HG02588 (cell line): ENCODE measurements around the gene MRGPRE.
"Not testable (repeated sequence)": the region's sequence is repeated elsewhere in the genome, so short reads cannot be mapped to it uniquely, and the experiment has no call there.

ENCODE experiments used
- ATAC-seq: cut with Tn5 transposase; IDR thresholded peaks from one replicate; pipeline ENCODE4 v1.9.1; 2021; ENCODE audit warnings: mild to moderate bottlenecking, moderate library complexity; ENCODE audit not compliant: unreplicated experiment

Gene MRGPRE, protein sequence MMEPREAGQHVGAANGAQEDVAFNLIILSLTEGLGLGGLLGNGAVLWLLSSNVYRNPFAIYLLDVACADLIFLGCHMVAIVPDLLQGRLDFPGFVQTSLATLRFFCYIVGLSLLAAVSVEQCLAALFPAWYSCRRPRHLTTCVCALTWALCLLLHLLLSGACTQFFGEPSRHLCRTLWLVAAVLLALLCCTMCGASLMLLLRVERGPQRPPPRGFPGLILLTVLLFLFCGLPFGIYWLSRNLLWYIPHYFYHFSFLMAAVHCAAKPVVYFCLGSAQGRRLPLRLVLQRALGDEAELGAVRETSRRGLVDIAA

DNA sequence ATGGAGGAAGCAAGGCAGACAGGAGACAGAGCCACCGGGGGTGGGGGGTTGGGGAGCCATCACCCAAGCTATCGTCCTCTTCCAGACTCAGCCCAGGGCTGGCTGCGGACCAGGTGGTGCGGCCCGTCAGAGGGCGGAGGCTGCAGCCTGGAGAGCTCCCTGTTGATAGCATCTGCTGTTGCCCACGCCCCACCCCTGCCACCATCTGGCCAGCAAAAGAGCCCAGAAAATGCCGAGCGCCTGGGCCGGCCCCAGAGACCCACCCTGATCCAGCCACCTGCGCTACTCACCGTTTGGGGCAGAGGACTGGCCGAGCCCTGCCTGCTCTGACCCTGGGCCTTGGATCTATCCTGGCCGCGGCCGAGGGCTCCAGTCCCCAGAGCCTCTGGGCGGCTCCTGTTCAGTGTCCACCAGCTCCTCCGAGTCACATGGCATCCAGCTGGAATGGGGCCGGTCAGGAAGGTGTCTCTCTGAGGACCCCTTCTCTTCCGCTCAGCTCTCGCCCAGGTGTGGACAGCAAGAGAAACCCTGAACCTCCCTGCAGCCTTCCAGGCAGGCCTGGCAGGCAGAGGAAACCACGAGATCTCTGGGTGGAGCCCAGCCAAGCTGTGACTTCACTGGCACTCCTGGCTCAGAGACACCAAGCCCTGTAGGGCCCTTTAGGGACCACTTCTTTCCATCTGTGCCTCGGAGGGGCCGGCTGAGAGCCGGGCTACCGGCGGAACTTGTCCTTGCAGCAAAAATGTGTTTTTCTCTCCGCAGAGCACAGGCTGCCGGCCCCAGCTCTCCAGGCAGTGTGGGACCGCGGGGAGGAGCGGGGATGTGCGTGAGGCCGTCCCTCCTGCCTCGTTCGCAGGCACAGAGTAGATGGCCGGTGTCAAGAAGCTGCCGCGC lies at the start of gene MRGPRE:
Gene MRGPRE (minus strand): TSS at position 567 of the 894 bp plus-strand sequence. CDS start 3,618 bp downstream, outside the sequence.
- no peak for ATAC-seq

GRCh38 chr11:3281146-3281545 lies 48.9 kb upstream of the MRGPRE start:
- ATAC-seq: not testable (repeated sequence)

- not testable (repeated sequence) for ATAC-seq
These were observed 48.4 kb upstream of the MRGPRE start for GRCh38 chr11:3280662-3281061.

DNA sequence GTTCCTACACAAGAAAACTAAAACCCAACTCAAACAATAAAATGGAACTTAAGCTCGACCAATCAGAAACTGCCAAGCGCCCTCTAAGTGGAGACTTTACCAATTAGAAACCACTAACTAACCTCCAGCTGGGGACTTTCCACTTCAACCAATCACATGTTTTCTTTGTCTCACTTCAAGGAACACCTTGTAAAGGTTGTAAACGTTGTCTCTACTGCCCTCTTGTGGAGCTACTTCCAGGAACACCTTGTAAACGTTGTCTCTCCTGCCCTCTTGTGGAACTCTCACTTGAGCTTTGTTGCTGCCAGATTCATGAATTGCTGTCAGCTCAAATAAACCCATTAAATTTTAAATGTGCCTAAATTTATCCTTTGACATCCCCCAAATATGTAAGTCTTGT lies 46.7 kb upstream of the MRGPRE start:
- not testable (repeated sequence) for ATAC-seq

DNA sequence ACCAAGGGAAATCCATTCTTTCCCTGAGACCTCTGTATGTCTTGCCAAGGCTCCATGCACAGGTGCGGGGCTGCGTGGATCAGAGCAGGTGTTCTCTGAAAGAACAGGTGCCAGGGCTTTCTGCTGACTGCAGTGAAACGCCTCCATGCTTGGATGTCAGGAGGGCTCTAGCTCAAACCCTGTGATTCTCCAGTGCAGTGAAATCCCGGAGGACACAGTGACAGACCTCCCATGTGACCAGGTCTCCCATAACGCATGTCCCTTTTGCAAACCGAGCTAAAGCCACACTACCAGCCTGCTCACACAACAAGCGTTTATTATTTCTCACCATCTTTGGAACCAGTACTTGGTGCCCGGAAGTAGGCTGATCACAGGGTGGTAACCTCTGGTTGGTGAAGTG lies 41.4 kb upstream of the MRGPRE start:
- not testable (repeated sequence) for ATAC-seq

GRCh38 chr11:3262548-3262947 lies 30.3 kb upstream of the MRGPRE start:
- ATAC-seq: not testable (repeated sequence)

DNA sequence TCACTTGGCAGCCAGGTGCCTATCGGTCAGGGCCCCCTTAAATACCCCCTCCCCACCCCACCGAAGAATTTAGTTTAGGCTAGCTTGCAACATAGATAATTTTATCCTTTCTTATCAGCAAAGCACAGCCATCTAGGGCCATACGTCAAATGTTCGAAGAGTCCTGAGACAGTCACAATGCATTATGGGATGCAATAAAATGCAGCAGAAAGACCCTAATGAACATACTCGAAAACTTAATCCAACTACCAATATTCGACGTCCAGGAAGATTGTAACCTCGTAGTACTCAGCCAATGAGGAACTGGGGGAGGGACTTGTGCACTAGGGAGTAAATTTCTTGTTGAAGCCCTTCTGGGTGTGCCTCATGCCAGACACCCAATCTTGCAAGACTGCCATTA lies 29.6 kb upstream of the MRGPRE start:
- ATAC-seq: not testable (repeated sequence)

DNA sequence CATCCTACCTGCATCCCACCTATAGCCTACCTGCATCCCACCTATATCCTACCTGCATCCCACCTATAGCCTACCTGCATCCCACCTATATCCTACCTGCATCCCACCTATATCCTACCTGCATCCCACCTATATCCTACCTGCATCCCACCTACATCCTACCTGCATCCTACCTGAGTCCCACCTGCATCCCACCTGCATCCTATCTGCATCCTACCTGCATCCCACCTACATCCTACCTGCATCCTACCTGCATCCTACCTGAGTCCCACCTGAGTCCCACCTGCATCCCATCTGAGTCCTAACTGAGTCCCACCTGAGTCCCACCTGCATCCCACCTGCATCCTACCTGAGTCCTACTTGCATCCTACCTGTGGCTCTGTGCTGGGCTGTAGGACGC lies 25.3 kb upstream of the MRGPRE start:
- ATAC-seq: not testable (repeated sequence)

- not testable (repeated sequence) for ATAC-seq
These were observed 23.0 kb upstream of the MRGPRE start for GRCh38 chr11:3255241-3255640.

DNA sequence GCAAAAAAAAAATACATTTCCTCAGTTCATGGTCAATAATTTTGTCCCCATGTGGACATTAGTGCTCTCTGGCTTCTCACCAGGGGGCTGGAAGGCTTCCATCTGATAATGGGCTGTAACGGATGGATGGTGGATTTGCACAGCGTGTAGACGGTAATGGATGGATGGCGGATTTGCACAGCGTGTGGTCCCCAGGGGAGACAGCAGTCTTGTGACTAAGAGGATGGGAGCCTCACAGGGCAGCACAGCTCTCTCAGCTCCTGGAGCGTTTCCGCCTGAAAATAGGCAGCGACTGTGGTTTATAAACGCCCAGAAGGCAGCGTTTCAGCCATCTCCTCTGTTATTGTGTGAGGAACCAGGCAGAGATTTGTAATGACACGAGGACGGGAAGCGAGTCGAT lies 22.6 kb upstream of the MRGPRE start:
- ATAC-seq: not testable (repeated sequence)

DNA sequence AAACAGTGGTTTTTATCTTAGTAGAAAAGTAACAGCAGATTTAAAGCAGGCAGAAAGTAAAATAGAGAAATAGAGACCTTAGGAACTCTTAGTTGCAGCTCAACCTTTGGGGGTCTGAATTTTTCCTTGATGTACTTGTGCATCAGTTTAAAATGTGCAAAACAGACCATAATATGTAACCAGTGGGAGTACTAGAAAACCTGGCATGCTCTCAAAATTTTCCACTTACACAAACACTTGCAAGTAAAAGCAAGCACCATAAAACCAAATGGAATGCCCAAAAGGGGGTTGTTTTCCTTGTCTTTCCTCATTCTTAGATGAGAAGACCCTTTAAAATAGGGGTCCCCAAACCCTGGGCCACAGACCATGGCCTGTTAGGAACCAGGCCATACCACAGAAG lies 12.9 kb upstream of the MRGPRE start:
- no peak for ATAC-seq

DNA sequence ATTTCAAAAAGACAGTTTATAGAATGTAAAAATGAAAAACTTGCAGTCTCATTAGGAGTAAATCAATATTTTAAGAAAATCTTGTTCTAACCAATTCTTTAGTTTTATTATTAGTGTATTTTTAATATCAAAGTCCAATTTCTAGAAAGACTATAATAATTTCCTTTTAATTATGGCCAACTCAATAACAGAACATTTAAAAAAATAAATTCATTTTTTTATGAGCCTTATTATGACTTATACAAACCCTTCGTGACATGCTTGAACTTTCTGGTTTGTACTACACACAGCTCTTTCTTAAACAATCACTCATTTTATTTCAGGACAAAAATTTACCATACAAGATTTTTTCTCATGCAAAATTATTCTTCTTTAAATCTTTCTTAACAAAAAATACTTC lies 11.7 kb upstream of the MRGPRE start:
- ATAC-seq: no peak

DNA sequence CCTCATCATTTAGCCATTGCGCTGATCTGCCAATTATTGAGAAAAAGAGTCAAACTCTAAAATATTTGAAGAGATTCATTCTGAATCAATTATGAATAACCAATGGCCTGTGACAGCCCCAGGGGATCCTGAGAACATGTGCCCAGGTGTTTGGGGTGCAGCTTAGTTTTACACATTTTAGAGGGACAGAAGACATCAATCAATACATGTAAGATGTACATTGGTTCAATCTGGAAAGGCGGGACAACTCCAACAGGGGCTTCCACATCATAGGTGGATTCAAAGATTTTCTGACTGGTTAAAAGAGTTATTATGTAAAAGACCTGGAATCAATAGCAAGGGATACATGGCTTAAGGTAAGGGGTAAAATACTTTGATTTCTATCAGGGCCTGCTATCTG lies 4.9 kb upstream of the MRGPRE start:
- no peak for ATAC-seq

GRCh38 chr11:3234846-3235245 lies 2.6 kb upstream of the MRGPRE start:
- no peak for ATAC-seq

DNA sequence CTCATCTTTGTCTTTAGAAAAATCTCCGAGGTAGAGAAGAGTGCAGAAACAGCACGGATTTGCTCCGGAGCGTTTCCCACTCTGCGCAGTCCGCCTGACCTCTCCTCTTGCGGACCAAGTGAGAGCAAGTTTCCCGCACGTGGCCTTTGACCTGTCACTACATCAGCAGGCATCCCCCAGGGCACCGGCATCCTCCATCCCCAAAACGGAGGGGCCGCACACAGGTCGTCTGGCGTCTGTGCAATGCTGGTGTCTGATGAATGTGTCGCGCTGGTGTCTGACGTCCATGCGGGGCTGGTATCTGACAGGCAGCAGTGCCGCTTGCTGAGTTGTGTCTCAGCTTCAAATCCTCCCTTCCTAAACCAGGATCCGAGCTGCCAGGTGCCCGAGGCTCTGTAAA lies 739 bp upstream of the MRGPRE start:
- no peak for ATAC-seq

DNA sequence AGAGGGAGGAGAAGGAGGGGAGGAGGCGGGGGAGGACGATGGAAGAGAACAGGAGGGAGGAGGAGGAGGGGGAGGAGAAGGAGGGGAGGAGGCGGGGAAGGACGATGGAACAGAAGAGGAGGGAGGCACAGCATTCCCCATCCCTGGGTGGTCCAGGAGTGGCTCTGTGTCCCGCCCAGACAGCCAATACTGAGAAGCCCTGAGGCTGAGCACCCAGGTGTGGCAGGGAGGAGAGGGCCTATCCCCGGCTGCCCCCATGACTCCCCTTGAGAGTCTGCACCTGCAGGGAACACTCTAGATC lies 717 bp downstream of the MRGPRE start:
- ATAC-seq: no peak

DNA sequence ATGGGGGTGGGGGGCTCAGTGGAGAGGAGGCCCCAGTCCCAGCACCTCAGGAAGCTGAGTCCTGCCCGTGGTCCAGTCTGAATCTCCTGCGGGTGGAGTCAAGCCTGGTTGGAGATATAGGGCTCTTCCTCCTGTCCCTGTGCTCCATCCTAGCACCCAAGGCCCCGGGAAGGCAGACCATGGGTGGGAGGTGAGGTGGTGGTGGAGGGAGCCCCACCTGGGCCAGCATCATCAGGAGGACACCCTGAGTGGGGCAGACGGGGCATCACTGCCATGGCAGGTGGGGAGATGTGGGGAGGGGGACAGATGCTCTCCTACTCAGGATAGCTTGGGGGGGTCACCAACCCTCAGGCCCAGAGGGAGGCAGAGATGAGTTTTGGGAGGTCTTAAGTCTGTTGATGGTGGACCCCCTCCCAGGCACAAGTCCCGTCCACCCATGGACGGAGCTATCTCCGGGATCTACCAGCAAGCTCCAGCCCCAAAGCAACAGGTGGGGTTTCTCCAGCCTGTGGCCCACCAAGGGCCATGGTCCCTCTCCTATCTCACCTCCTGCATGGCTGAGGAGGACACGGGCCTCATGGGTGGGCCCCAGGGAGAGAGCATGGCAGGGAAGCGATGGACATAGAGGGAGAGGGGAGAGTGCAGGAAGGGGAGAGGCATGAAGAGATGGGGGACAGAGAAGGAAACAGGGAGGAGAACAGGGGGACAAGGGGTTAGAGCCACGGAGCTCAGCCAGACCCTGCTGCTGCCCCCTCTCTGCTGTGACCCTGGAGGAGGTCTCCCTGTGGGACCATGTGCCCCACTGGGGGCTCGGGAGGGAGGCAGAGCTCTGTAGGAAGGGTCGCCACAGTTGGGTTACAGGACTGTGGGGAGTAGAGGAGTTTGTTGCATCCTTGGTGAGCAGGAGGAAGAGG lies 1.3 kb downstream of the MRGPRE start:
- no peak for ATAC-seq

DNA sequence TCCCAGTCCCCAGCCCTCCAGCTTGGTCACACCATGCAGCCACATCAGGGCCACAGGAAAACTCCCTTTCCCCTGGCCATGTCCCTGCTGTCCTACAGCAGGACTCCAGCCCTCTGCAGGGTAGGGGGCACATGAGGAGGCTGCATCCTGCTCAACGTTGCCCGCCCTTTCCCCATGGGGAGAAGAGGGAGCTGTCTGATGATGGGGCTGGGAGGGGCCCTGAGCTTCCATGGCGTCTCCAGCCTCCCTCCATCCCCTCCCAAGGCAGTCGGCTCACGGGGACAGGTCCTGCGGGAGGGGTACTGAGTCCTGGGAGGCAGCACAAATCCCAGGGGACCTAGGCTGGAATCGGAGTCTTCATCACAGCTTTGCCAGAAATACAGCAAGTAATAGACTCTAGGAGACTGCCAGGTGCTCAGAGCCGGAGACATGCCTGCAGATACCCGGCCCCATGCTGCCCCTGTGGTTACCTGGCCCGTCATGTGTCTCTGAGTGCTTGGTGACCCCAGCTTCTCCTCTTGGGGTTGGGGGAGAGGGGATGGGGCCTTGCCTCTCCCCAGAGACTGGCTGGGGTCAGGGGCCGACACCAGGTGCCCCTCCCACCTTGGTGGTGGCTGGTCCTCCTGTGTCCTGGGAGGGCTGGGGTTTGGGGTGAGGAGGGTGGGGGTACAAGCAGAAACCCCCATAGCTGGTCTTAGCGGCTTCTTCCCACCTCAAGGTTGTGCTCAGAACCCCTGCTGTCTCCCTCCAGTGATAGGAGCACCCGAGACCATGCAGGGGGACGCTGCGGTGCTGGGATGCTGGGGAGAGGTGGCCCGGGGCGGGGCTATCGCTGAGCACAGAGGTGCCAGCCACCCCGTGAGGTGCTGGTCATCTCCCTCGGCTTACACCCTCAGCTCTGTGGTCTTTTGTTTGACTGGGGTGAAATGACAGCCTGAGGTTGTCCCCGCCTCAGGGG lies 2.3 kb downstream of the MRGPRE start:
- no peak for ATAC-seq

GRCh38 chr11:3228445-3228829 lies 3.8 kb downstream of the MRGPRE start:
- no peak for ATAC-seq
